Hypothalamus (tissue), 51 donors: ENCODE data around the gene ASTN2.
"Not testable (repeated sequence)": the region's sequence is repeated elsewhere in the genome, so short reads cannot be mapped to it uniquely, and the experiment has no call there.

Experiments
- DNase-seq, 51 donors: peaks; one replicate each; lab custom pipeline; 2025; lab: John Stamatoyannopoulos, UW

The ASTN2 gene

GRCh38 chr9:116901260-116901659 is 513.6 kb downstream of the ASTN2 start:
- no peak for DNase-seq

GRCh38 chr9:116900543-116900942 is 514.3 kb downstream of the ASTN2 start:
- DNase-seq: no peak

GRCh38 chr9:116900007-116900367 is 514.9 kb downstream of the ASTN2 start:
- DNase-seq: no peak

- DNase-seq: no peak
Measured at GRCh38 chr9:116899337-116900006, 515.4 kb downstream of the ASTN2 start.

GRCh38 chr9:116898131-116898530 is 516.7 kb downstream of the ASTN2 start:
- DNase-seq: not testable (repeated sequence)

GRCh38 chr9:116897201-116897600 is 517.7 kb downstream of the ASTN2 start:
- DNase-seq: no peak

GRCh38 chr9:116895961-116896360 is 518.9 kb downstream of the ASTN2 start:
- DNase-seq: no peak

- DNase-seq: peak in 1 of 51 donors; percentile 5
Measured at GRCh38 chr9:116891424-116891823, 523.4 kb downstream of the ASTN2 start.

GRCh38 chr9:116888476-116888875 is 526.4 kb downstream of the ASTN2 start:
- DNase-seq: not testable (repeated sequence)

- DNase-seq: no peak
Measured at GRCh38 chr9:116888066-116888465, 526.8 kb downstream of the ASTN2 start.

GRCh38 chr9:116883676-116884075 is 531.2 kb downstream of the ASTN2 start:
- no peak for DNase-seq

- no peak for DNase-seq
Measured at GRCh38 chr9:116877072-116877471, 537.8 kb downstream of the ASTN2 start.

- no peak for DNase-seq
Measured at GRCh38 chr9:116875576-116875975, 539.3 kb downstream of the ASTN2 start.

- DNase-seq: no peak
Measured at GRCh38 chr9:116873937-116874914, 540.6 kb downstream of the ASTN2 start.

- DNase-seq: no peak
Measured at GRCh38 chr9:116873491-116873890, 541.4 kb downstream of the ASTN2 start.

GRCh38 chr9:116870566-116870965 is 544.3 kb downstream of the ASTN2 start:
- no peak for DNase-seq

GRCh38 chr9:116868201-116868600 is 546.7 kb downstream of the ASTN2 start:
- DNase-seq: no peak

GRCh38 chr9:116861321-116861720 is 553.5 kb downstream of the ASTN2 start:
- no peak for DNase-seq

- peak in 37 of 51 donors; percentile 1 to 66 (median 23) for DNase-seq
Measured at GRCh38 chr9:116860509-116861120, 554.2 kb downstream of the ASTN2 start.

- no peak for DNase-seq
Measured at GRCh38 chr9:116859763-116860162, 555.1 kb downstream of the ASTN2 start.

- DNase-seq: no peak
Measured at GRCh38 chr9:116857321-116857720, 557.5 kb downstream of the ASTN2 start.
